ENCODE measurements around the gene PTPRM.

PTPRM gene

DNA sequence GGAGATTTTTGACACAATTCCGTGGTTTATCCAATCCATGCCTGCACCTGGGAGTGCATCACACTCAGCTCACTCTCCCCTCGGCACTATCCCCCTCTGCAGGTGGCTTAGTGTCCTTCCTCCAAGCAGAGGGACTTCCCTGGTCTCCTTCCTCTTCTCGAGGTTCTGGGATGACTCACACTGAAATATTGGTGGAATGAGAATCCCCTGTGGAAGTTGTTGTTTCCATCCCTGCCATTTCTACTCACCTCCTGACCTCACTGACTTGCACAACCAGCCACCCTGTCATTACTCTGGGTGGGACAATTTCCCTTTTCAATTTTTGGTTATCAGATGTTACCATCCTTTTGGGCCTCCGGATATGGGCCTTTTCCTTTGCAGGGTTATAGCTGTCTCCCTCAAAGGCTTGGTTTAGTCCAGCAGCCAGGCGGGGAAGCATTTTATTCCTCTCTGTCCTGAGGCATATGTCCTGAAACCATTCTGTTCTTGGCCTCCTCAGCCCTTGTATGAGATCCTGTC lies 59.9 kb downstream of the PTPRM start:
- DNase-seq (ENCODE audit: low read depth): peak; percentile 36

DNA sequence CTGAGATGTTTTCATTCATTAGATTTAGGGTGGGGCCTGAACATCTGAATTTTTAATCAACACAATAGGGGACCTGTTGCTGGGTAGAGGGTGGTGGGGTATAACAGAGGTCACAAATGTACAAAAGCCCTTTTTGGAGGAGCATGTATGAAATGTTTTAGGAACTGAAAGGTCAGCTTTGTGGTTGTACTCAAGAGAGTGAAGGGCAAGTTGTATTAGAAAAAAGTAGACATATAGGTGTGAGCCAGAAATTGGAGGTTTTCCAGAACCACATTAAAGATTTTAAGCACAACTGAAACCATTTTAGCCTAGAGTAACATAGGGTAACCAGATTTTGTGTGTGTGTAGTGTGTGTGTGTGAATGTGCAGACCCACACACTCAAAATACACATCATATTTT lies 62.3 kb downstream of the PTPRM start:
- DNase-seq (ENCODE audit: low read depth): no peak

DNA sequence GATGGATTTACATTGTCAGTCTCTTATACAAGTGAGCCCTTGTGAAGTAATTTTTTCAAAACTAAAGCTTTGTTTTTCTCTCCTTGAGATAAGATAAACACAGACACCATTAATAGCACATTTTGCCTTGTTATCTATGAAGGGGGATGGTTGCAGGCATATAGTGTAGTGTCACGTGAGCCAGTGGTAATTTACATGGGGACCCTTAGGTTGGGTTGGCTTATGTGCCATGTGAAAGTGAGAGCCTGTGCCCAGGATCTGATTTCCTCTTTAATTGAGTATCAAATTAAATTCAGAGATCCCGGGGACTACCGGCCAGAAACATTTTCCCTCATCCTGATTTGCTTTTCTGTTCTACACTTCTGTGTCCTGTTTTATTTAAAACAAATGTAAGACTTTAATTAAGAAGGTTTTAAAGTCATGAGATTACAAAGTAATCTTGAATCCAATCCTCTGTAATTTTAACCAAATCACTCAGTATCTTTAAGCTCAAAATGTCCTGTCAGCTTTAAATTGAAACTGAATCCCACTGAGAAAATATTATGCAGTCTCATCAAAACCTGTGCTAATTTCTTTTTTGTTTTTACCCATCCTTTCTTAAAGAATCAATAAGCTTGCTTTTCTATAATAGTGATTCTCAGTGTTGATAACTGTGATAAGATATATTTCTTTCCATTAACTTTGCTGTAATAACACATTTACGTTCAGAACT lies 63.8 kb downstream of the PTPRM start:
- DNase-seq (ENCODE audit: low read depth): no peak

DNA sequence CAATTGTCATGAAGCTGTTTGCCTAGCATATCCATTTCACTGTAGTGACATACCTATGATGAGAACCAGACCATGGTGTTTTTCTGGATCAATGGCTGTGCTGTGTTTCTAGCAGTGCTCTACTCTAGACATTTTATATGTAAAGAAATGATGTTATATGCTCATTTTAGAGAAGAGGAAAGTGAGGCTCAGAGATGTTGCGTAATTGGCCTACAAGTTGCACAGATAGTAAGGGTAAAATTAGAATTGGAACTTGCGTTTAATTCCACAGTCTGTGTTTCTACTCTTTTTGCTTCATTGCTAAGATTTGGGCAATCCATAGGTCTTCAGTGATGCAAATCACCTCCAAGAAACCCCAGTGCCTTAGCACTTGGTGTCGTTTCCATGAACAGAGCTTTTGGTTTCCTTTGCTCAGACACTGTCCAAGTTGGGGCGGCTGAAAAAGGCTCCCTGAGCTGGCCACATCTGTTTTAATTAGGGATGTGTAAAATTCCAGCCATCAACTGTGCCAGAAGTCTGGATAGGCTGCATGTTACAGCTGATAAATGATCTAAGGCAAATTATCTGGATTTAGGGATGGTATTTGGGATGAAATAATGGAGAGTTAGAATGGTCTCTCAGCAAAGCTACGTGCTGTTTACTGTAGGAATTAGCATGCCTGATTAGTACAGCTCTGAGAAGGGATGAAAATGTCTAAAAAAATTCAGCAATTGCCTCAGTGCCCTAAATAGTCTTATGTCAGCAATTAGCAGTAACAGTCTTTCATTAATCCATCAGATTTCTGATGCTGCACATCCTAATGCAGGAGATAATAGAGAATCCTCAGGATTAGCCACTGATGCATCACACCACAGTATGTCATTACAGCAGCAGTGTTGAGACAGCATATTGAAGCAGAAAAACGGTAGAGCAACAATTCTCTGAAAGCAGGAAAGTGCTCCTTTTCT lies 65.3 kb downstream of the PTPRM start:
- no peak for DNase-seq (ENCODE audit: low read depth)

DNA sequence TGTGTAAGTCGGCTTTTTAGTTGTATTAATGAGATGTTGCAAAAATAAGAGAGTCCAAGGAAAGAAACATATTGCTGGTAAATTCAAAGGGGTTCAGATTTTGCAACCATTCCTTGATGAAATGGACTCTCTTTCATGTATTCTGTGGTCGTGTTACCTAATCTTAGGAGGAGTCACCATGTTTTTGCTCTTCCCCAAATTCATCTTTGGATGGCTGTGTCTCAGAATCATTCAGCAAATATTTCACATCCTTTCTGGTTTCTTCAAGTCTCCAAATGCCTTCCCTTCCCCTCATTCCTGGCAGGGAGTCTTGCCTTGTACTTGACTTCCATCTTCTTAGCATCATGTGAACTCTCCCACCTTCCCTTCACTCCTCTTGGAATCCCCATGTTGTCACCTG lies 66.1 kb downstream of the PTPRM start:
- no peak for DNase-seq (ENCODE audit: low read depth)

DNA sequence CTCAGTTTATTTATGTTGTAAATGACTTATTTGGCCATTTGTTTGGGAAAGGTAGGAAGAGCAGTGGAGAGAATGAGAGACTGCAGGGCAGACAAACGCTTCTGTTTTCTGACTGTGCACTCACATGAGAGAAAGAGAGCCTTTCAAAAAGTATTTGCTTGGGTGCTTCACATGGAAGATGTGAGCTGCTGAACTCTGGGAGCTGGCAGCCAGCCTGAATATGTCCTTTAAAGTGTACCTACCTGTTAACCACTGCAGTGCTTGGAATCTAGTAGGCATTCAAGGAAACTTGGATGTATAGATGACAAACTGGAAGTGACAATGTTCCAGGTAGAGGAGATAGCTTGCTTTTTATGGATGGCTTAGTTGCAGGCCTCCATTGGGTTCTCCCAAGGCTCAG lies 68.8 kb downstream of the PTPRM start:
- no peak for DNase-seq (ENCODE audit: low read depth)

DNA sequence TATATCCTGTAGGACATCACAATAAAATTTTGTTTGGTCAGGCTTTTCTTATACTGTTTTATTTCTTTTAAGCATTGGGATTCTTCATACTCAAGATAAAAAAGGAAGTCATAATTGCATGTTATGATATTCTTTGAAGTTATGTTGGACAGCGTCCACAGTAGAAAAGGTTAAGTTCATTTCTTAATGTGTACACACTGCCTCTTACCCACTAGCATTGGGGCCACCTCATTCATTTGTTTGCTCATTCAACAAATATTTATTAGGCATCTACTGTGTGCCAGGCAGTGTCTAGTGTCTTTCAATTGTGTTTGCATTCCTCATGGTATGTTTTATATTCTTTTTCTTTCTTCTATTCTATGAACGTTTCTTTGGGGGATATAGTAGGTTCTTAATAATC lies 70.2 kb downstream of the PTPRM start:
- DNase-seq (ENCODE audit: low read depth): peak; percentile 37

DNA sequence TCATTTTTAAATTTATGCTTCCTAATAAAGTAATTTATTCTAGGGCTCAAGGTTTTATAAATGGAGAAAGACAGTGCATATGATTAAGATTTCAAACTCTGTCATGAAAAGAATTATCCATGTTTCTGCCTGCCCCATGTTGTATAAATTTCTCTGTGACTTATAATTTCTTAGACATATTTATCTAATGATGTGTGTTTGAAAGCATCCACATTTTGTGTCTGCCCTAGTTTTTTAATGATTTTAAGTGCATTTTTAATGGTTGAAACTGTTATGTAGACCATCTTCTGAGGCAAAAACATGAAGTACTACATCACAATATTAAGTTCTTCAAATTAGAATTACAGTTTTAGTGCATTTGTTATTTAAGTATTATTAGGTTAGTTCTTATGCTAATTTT lies 71.2 kb downstream of the PTPRM start:
- no peak for DNase-seq (ENCODE audit: low read depth)

DNA sequence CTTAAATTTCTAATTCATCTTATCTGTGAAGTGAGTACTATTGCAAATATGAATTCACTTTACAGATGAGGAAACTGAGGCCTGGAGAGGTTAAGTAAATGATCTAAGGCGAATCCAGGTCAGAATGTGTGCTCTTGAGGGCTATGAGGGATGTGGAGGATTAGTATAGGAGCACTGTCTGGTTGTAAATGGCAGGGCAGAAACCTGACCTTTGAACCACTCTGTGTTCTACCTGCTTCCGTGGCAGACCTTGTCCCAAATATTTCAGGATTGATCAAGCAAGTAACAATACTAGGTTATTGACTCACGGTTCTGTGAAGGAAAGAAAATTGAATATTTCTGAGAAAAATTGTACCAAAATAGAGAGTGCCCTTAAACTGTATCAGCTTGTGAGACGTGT lies 74.7 kb downstream of the PTPRM start:
- DNase-seq (ENCODE audit: low read depth): no peak

DNA sequence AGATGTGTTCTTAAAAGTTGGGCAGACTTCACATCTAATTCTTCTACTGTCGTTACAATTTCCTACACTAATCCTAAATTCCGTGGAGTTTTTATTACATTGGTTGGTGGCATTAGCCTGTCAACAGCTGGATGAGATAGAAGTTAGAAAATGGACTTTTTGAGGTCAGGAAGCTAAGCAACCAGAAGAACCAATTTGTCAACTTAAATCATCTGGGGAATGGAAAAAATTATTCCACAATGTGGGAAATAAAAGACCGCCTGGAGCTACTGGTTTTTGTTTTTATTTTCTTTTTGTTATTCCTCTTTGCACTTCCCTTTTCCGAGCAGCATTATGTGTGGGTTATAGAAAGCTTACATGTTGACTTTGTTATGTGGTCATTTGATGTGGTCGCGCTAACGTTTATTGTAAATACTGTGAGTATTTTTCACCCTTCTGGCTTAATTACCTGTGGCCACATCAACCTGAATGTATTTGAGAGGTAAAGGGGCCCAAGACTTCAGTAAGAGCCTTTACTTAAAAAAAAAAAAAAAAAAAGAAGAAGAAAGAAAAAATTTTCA lies 75.3 kb downstream of the PTPRM start:
- DNase-seq (ENCODE audit: low read depth): no peak

DNA sequence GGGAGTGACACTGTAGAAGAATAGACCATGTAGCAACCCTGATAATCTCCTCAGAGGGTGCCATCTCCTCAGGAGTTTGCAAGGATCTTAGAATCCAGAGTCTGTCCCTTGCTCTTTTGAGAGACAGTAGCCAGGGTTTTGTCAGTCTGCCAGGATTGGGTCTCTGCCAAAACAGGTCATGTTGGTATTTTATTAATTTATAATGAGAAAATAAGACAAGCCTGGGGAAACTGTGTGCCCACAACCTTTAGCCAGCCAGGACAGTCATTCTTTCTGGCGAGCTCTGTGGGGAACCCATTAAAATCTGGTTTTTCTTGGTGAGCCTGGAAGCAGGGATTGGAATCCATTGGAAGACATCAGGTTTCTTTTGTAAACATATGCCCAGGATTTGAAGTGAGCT lies 78.6 kb downstream of the PTPRM start:
- no peak for DNase-seq (ENCODE audit: low read depth)

DNA sequence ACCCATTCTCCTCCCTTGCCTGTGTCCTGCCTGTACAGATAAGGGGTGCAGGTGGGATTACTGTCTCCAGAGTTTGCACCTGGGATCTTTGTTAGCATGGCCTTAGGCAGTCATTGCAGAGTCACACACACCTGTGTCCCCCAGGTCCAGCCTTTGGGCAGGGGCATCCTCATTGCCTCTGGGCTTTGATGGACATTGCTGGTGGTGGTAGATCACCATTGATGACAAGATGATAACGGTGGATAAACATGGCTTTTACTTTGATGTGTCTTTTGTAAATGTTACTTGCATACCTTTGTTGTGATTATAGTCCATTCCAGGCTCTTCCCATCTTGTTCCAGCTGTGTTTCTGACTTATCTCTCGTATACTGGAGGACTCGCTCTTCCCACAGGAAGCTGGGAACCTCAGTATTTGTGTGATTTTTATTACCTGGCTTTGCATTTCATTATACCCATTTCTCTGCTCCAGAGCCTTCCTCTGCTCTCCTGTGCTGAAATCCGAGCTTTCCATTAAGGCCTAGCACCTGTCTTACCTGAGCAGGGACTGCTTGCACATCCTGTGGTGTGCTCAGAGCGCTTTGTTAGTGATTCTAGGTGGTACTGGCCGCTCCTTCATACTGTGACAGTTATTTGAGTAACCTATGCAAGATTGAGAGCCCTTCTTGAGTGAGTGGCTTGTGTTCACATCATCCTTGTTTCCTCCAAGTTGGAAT lies 79.2 kb downstream of the PTPRM start:
- no peak for DNase-seq (ENCODE audit: low read depth)

DNA sequence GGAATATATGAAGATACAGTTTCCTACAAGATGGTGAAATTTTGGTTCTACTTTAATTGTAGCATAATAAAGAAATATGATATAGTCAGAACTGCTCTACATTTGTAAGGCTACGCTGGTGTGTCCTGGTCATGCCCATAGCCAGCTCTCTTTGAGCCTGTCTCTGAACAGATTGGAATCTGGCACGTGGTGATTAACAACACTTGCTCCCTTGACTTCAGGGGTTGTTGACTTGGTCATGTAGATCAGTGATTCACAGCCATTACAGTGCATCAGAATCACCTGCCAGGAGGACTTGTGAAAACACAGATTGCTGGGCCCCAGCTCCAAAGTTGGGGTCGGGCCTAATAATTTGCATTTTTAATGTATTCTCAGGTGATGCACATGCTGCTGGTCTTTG lies 80.4 kb downstream of the PTPRM start:
- no peak for DNase-seq (ENCODE audit: low read depth)

DNA sequence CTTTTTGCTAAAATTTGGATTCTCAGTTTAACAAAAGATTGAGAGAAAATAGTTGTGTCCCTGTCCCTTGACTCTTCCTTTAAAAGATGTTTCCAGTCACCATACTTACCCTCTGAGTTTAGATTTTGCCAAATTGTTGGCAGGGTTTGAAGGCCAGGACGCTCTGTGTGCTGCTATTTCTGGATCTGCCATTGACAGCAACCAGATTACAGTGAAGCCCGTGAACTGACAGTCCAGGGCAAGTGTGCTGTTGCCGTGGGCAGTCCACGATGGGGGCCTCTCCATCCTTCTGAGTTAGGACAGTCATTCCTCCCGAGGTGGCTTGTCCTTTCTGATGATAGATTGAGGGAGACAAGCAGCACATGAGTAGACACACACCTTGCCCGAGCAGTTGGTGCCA lies 89.9 kb downstream of the PTPRM start:
- no peak for DNase-seq (ENCODE audit: low read depth)

DNA sequence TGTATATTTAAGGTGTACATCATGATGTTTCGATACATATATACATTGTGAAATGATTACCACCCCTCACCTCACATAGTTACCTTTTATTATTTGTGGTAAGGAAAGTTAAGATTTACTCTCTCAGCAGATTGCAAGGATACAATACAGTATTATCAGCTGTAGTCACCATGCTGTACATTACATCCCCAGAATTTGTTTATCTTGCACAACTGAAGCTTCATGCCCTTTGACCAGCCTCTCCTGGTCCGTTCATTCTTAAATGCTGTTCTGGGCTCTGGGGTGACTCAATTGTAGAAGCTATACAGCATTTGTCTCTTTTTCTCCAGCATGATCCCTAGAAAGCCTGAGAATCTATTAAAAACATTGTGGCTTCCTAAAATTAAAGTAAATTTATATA lies 90.8 kb downstream of the PTPRM start:
- DNase-seq (ENCODE audit: low read depth): no peak

DNA sequence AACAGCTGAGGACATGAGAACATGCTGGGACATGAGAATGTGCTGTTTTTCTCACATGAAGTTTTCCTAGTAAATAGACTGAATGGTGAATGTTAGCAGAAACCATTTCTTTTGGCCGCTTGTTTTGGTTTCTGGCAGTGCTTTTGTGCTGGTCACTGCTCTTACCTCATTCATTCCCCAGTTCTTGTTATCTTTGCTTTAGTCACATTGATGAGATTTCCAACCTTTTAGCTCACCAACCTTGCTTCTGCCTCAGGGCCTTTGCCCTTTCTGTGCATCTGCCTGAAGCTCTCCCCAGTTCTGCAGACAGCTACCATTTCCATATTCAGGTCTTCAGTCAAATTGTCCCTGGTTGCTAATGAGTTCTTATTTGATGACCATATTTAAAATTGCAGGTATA lies 91.6 kb downstream of the PTPRM start:
- DNase-seq (ENCODE audit: low read depth): no peak

DNA sequence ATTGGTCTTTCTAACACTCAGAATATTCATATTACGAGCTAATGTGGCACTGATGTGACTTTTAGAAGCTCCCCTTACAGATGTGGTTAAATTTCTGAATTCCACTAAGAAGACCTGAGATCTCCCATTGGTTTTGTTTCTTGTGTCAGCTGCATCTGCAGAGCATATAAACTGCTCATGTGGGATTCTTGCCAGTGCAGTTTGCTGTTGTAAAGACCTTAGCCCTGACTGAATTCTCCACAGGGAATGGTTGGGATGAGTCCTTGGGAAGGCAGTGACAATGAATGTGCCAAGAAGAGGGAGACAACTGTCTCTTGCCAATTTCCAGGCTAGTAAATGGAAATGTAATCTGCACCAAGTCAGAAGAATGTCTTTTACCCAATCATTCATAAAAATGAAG lies 94.1 kb downstream of the PTPRM start:
- DNase-seq (ENCODE audit: low read depth): no peak

DNA sequence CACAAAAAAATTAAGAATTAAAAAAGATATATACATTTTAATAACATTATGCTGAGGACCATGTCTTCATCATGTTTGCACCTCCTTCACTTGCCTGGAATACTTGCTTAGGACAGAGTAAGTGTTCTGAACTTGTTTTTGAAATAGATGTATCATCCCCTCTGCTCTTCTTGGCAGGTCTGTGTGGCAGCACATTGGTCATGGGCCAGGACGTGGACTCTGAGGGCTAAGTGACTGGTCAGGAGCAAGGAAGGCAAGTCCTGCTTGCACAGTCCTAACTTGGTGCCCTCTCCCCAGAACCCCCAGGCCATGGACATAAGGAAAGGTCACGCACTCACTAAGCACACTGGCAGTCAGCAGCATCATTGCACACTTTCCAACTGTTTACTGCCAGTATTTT lies 95.8 kb downstream of the PTPRM start:
- peak; percentile 1 for DNase-seq (ENCODE audit: low read depth)

DNA sequence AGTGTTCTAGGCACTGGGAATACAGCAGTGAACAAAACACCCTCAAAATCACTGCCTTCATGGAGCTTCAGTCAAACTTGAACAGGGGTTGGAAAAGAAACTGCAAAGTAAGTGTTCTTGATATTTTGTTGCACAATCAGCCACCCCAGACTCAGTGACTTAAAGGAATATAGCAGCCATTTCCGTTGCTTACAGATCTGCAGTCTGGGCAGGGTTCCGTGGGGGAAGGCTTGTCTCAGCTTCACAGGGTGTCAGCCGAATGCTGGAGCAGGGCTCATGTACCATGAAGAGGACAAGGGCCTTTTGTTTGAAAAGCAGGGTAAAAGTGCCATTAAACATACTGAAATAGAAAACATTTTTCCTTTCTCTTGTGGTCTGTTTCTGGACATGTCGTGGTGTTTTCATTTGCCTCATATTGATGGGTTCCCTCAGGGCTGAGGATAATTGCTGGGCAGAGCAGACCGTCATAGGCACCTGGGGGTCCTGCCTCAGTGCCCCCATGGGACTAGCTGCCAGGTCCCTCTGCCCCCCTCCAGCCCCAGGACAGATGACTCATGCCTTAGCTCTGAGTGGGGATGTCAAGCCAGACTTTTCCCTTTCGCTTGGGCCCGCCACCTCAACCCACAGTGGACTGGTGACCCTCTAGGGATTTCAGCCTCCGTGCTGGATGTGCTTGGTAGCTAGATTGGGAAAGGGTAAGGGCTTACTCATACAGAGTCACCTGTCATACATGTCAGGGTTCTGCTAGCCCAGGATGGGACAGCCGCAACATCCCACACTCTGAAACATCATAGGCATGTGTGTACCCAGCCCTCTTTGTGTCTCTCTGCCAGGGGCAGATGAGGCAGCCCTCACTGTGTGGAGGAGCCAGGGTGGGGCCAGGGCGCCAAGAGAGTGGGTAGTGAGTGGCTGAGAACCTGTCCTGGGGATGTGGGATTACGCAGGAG lies 96.5 kb downstream of the PTPRM start:
- no peak for DNase-seq (ENCODE audit: low read depth)

DNA sequence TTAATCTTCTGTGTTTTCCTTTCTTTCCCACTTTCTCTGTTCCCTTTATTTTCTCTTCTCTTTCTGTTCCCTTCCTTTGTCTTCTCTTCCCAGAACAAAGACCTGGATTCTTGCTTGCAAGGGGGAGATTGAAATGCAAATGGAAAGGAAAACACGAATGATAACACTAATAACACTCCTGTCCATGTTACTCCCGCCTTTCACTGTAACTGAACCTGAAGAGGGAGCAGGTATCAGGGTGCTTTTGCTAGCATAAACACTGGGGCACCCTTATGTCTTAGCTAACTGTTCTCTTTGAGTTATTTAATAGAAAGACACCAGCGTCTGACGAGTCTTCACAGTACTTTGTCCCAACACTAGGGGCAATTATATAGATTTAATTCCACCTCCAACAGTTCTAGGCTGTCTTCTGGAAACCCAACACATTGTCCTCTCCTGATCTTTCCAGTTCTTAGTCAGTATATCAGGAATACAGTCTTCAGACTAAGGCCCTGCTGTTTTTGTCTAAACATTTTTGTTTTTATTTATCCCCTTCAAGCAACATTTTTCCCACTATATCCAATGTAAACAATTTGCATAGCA lies 99.2 kb downstream of the PTPRM start:
- DNase-seq (ENCODE audit: low read depth): no peak

DNA sequence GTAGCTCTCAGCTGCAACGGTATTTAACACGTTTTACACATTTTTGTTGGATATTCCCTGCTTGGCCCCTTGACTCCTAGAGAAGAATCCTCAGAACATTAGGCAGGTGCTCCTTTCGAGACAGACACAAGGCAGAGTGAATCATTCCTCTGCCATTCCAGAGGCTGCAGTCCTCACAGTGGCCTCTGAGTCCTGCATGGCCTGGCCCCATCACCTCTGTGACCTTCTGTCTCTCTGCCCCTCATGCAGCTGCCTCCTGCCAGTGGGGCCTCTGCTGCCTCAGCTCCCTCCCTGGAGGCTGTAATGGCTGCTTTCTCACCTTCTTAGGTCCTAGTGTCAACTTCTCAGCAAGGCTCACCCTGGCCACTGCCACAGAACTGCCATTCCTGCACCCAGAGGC lies 101.3 kb downstream of the PTPRM start:
- DNase-seq (ENCODE audit: low read depth): no peak

Measured in fibroblast of gingiva (primary cell).